Uterus (tissue), 4 donors: ENCODE measurements around the gene GCC1. TPM values are rescaled to one million over a fixed set of nuclear protein-coding genes. Genes with fewer than 3 reads are reported as not detected.

ENCODE experiments used
- DNase-seq, 2 donors: peaks; one replicate each; pipeline ENCODE4 v3.0.0-alpha.2; 2019 to 2020
- H3K27ac ChIP-seq, 2 donors: fragments of 200-600 bp; sonication (generic); 1 replicate in 1 of 2; 2 replicates in 1 of 2; pipeline ENCODE4 v1.5.1; 2016 to 2018
- H3K27me3 ChIP-seq, 2 donors: fragments of 200-600 bp; sonication (generic); one replicate each; pipeline ENCODE4 v1.5.1; 2018 to 2019; ENCODE audit warnings: control low read depth in 1 of 2
- H3K36me3 ChIP-seq, 2 donors: fragments of 200-600 bp; sonication (generic); one replicate each; pipeline ENCODE4 v1.5.1; 2019; ENCODE audit warnings: control low read depth in 1 of 2
- H3K4me1 ChIP-seq, 2 donors: fragments of 200-600 bp; sonication (generic); one replicate each; pipeline ENCODE4 v1.5.1; 2018 to 2019; ENCODE audit warnings: control low read depth in 1 of 2
- H3K4me3 ChIP-seq, 2 donors: fragments of 200-600 bp; sonication (generic); 1 replicate in 1 of 2; 2 replicates in 1 of 2; pipeline ENCODE4 v1.5.1; 2018 to 2019; ENCODE audit warnings: mild to moderate bottlenecking in 1 of 2
- H3K9me3 ChIP-seq, 2 donors: fragments of 200-600 bp; sonication (generic); one replicate each; pipeline ENCODE4 v1.5.1; 2019; ENCODE audit warnings: control low read depth in 1 of 2
- POLR2A ChIP-seq, 2 donors: fragments of 450-650 bp; IDR thresholded peaks; one replicate each; pipeline ENCODE4 v1.6.1; 2016; ENCODE audit warnings: antibody characterized with exemption in 2 of 2, mild to moderate bottlenecking in 1 of 2, moderate library complexity in 1 of 2
- intact Hi-C: fragments of 100-400 bp; cut with DNase I; formaldehyde crosslinking; loops from one replicate; pipeline ENCODE4 v1.15.1; 2023; ENCODE audit warnings: low total_unique reads
- total RNA-seq, 4 donors: library from RNA; depleted of rRNA in 3 of 4; stranded (reverse); fragments of >200 nt in 3 of 4; gene quantifications; one replicate each; pipeline versions ENCODE4 v1.1.0 to v1.2.4, GENCODE V29; 2014 to 2023
- TF ChIP-seq, protein P1 (sequence below), 4 experiments: fragments of 200-600 bp in 2 of 4; fragments of 450-650 bp in 2 of 4; sonication (generic) in 2 of 4; IDR thresholded peaks; one replicate each; pipeline ENCODE4 v1.5.1; 2016 to 2019; ENCODE audit warnings: antibody characterized with exemption in 4 of 4, mild to moderate bottlenecking in 2 of 4, moderate library complexity in 1 of 4
- donor health status: DM: yes; HTN: yes; CAD: no.

GCC1 gene
- total RNA-seq = 10 to 100 TPM in 2 of 4 donors, 1 to 10 TPM in 2; 3.8 to 22.9 (median 10.6) TPM

- intact Hi-C loops = loop anchor here (5.0 kb wide), 1 partner anchor 67 kb away; the partner anchor contains the start of gene SND1
- H3K36me3 ChIP-seq = no peaks in the 10 kb centered on the region
- peak within 1 kb of the TSS; percentile 83 to 89 for H3K27ac ChIP-seq
- peak; percentile 89 to 90 for TF ChIP-seq POLR2A (IDR thresholded peaks at IDR 0.05)
- TF ChIP-seq, protein P1, sequence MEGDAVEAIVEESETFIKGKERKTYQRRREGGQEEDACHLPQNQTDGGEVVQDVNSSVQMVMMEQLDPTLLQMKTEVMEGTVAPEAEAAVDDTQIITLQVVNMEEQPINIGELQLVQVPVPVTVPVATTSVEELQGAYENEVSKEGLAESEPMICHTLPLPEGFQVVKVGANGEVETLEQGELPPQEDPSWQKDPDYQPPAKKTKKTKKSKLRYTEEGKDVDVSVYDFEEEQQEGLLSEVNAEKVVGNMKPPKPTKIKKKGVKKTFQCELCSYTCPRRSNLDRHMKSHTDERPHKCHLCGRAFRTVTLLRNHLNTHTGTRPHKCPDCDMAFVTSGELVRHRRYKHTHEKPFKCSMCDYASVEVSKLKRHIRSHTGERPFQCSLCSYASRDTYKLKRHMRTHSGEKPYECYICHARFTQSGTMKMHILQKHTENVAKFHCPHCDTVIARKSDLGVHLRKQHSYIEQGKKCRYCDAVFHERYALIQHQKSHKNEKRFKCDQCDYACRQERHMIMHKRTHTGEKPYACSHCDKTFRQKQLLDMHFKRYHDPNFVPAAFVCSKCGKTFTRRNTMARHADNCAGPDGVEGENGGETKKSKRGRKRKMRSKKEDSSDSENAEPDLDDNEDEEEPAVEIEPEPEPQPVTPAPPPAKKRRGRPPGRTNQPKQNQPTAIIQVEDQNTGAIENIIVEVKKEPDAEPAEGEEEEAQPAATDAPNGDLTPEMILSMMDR (IDR thresholded peaks at IDR 0.05) = no peak
- no peaks in the 10 kb centered on the region for H3K9me3 ChIP-seq
- H3K4me3 ChIP-seq = peak within 1 kb of the TSS; percentile 57 to 88
- H3K4me1 ChIP-seq = peaks cover 4 to 11% of the 10 kb centered on the region in 2 donors
- DNase-seq = peak; percentile 92 to 96
- no peaks in the 10 kb centered on the region for H3K27me3 ChIP-seq
Measured at GRCh38 chr7:127585044-127585953, at the start of gene GCC1. GCC1 (minus strand) TSS chr7:127585596; CDS start chr7:127585182, 414 bp downstream.

GRCh38 chr7:127632276-127632910, 47.0 kb upstream of the GCC1 start:
- H3K9me3 ChIP-seq = no peaks in the 10 kb centered on the region
- no peak overlapping the region for H3K4me3 ChIP-seq
- DNase-seq = no peak
- no peaks in the 10 kb centered on the region for H3K36me3 ChIP-seq
- no peaks in the 10 kb centered on the region for H3K4me1 ChIP-seq
- H3K27me3 ChIP-seq = no peaks in the 10 kb centered on the region
- no peak overlapping the region for H3K27ac ChIP-seq
- intact Hi-C loops = no loop called here
- TF ChIP-seq, protein P1 (IDR thresholded peaks at IDR 0.05) = no peak
- TF ChIP-seq POLR2A (IDR thresholded peaks at IDR 0.05) = no peak

- intact Hi-C loops = no loop called here
- no peak overlapping the region for H3K4me3 ChIP-seq
- H3K27ac ChIP-seq = no peak overlapping the region
- H3K4me1 ChIP-seq = no peaks in the 10 kb centered on the region
- no peaks in the 10 kb centered on the region for H3K9me3 ChIP-seq
- H3K36me3 ChIP-seq = no peaks in the 10 kb centered on the region
- no peak for TF ChIP-seq POLR2A (IDR thresholded peaks at IDR 0.05)
- TF ChIP-seq, protein P1 (IDR thresholded peaks at IDR 0.05) = no peak
- DNase-seq = no peak
- no peaks in the 10 kb centered on the region for H3K27me3 ChIP-seq
Measured at GRCh38 chr7:127629268-127629854, 44.0 kb upstream of the GCC1 start.

GRCh38 chr7:127628445-127628844, 43.0 kb upstream of the GCC1 start:
- Histone ChIP-seq H3K4me1 (no peaks in the 10 kb centered on the region), H3K27me3 (no peaks in the 10 kb centered on the region), H3K4me3 (no peak overlapping the region), H3K9me3 (no peaks in the 10 kb centered on the region), H3K27ac (no peak overlapping the region), H3K36me3 (no peaks in the 10 kb centered on the region)
- TF ChIP-seq POLR2A (IDR thresholded peaks at IDR 0.05) = no peak
- TF ChIP-seq, protein P1 (IDR thresholded peaks at IDR 0.05) = no peak
- intact Hi-C loops = no loop called here
- DNase-seq = no peak
